Midbrain (tissue), 1 donor: ENCODE results near the gene PYGB.

ENCODE experiments used
- DNase-seq: peaks from one replicate; lab custom pipeline; 2025; lab: John Stamatoyannopoulos, UW

The PYGB gene

GRCh38 chr20:25271486-25272222 lies 23.8 kb downstream of the PYGB start:
- no peak for DNase-seq

- no peak for DNase-seq
Observed at GRCh38 chr20:25272223-25273000, 24.5 kb downstream of the PYGB start.

GRCh38 chr20:25273046-25273445 lies 25.2 kb downstream of the PYGB start:
- peak; percentile 25 for DNase-seq

- peak; percentile 54 for DNase-seq
Observed at GRCh38 chr20:25273541-25274358, 25.9 kb downstream of the PYGB start.

- DNase-seq, result no peak
Observed at GRCh38 chr20:25274481-25274880, 26.6 kb downstream of the PYGB start.

GRCh38 chr20:25274891-25275812 lies 27.3 kb downstream of the PYGB start:
- peak; percentile 16 for DNase-seq

GRCh38 chr20:25275813-25276532 lies 28.1 kb downstream of the PYGB start:
- no peak for DNase-seq

GRCh38 chr20:25276533-25277050 lies 28.7 kb downstream of the PYGB start:
- DNase-seq, result no peak

GRCh38 chr20:25277051-25277801 lies 29.3 kb downstream of the PYGB start:
- no peak for DNase-seq

- no peak for DNase-seq
Observed at GRCh38 chr20:25277941-25278521, 30.1 kb downstream of the PYGB start.

GRCh38 chr20:25278636-25279361 lies 30.9 kb downstream of the PYGB start:
- DNase-seq, result no peak

GRCh38 chr20:25279403-25279802 lies 31.5 kb downstream of the PYGB start:
- no peak for DNase-seq

GRCh38 chr20:25280051-25280573 lies 32.2 kb downstream of the PYGB start:
- no peak for DNase-seq

GRCh38 chr20:25280574-25281535 lies 33.0 kb downstream of the PYGB start:
- DNase-seq, result no peak

GRCh38 chr20:25281541-25281991 lies 33.7 kb downstream of the PYGB start:
- no peak for DNase-seq

- DNase-seq, result no peak
Observed at GRCh38 chr20:25282034-25282781, 34.3 kb downstream of the PYGB start.
